ENCODE data around the gene HDC.

The HDC gene, protein sequence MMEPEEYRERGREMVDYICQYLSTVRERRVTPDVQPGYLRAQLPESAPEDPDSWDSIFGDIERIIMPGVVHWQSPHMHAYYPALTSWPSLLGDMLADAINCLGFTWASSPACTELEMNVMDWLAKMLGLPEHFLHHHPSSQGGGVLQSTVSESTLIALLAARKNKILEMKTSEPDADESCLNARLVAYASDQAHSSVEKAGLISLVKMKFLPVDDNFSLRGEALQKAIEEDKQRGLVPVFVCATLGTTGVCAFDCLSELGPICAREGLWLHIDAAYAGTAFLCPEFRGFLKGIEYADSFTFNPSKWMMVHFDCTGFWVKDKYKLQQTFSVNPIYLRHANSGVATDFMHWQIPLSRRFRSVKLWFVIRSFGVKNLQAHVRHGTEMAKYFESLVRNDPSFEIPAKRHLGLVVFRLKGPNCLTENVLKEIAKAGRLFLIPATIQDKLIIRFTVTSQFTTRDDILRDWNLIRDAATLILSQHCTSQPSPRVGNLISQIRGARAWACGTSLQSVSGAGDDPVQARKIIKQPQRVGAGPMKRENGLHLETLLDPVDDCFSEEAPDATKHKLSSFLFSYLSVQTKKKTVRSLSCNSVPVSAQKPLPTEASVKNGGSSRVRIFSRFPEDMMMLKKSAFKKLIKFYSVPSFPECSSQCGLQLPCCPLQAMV

DNA sequence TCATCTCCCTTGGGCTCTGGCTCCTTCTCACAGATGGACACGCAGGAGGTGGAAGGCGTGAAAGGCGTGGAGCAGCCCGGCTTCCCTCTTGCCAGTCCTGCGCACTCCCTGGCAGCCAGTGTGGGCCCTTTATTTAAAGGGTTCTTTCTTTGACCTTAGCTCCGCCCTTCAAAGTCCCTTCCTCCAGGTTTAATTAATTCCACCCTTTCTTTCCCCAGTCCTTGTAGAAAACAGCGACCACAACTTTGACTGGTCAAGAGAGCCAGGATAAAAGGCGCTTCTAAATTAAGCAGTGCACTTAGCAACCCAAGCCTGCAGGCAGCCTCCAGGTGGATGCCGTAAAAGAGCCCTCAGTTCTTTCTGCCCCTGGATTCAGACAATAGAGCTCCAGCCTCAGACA, at the start of gene HDC:
Gene HDC, minus strand, starts transcription at position 107 of the 400 bp plus-strand sequence. Its CDS starts 103 bp downstream, at position 4.
- no peak for DNase-seq

- no peak for DNase-seq
Observed at GRCh38 chr15:50312636-50313035, 47.1 kb upstream of the HDC start.

DNA sequence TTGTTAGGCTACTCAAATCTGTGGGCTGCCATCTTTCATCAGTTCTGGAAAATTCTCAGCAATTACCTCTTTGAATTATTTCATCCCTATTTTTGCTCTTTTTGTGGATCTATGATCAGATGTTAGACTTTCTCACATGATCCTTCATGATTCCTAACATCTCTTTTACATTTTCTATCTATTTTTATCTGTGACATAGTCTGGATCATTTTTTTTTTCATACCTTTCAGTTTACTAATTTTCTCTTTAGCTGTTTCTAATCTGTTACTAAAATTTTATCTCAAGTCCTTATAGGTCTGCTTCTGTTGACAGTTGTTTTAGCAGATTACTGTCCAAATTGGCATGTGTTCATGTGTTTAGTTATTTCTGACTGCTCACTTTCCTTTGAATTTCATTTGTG, 42.3 kb upstream of the HDC start:
- DNase-seq: no peak

DNA sequence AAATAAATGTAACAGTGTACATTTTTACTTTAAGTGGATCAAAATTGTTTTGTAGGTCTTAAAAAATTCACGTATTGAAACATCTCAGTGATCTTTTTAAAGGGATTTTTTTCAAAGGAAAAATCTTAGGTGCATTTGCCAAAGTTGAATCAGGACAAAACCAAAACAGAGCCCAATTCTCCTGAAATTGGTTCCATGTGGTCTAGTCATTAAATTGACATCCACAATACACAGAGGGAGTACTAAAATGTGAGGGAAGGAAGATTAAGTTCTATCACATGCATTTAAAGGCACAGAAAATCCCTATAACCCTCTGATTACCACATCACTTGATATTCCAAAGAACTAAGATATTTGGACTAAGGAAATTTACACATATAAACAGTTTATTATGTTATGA, 39.3 kb upstream of the HDC start:
- DNase-seq: no peak

- DNase-seq: no peak
Observed at GRCh38 chr15:50302581-50302980, 37.1 kb upstream of the HDC start.

DNA sequence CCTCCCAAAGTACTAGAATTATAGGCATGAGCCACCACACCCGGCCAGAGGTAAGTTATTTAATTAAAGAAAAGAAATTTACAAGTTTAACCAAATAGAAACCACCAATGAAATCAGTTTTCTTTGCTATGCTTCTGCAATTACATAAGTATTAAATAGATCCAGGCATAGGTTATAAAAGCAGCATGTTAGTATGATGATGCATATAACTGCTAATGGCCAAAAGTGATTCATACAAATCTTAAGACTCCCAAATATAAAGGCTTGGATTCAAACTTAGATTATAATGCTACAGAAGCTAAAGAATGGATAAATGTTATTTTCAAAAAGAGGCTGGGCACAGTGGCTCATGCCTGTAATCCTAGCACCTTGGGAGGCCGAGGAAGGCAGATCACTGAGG, 32.8 kb upstream of the HDC start:
- DNase-seq: no peak

- DNase-seq: no peak
Observed at GRCh38 chr15:50295966-50296365, 30.4 kb upstream of the HDC start.

DNA sequence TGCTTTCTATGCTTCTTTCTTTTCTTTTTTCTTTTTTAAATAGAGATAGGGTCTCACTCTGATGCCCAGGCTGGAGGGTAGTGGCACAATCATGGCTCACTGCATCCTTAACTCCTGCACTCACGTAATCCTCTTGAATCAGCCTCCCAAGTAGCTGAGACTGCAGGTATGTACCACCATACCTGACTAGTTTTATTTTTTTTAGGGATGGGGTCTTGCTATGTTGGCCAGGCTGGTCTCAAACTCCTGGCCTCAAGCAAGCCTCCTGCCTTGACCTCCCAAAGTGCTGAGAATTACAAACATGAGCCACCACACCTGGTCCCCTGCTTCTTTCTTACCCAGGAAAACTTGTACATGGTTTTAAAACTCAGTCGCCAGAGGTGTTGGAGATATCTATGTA, 24.2 kb upstream of the HDC start:
- DNase-seq: no peak

DNA sequence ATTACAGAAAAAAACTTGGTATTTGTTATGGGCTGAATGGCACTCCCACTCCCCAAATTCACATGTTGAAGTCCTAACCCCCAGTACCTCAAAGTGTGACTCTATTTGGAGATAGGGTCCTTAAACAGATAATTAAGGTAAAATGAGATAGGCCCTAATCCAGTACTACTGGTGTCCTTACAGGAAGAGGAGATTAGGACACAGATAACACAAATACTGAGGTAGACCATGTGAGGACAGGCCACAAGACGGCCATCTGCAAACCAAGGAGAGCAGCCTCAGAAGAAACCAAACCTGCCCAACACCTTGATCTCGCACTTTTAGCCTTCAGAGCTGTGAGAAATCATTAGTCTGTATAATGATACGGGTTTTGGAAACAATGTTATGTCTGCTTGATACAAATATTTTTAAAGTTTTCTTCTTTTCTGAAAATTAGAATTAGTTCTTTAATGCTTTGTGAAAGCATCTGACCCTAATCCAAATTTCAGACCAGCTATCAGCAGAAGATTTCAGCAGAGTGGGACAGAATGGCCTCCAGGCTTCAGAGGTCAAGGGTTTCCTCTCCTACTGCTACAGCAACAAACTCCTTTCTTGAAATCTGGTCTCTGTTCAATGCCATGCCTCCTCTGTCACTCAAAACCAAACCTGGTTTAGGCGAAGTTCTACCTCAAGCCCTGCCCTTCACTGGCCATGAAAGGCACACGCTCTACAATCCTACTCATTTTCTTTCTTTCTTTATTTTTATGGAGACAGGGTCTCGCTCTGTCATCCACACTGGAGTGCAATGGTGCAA, 22.0 kb upstream of the HDC start:
- DNase-seq: no peak

DNA sequence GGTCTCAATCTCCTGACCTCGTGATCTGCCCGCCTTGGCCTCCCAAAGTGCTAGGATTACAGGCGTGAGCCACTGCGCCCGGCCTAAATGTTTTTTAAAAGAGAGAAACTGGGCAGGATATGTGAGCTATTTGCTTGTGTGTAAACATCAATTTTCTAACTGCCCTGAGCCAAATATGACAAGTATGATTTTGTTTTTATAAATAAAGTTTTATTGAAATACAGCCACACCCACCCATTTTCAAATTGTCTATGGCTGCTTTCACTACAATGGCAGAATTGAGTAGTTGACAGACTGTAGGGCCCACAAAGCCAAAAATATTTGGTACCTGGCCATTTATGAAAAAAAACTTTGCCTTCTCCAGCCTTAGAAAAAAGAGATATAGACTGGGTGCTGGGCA, 15.9 kb upstream of the HDC start:
- no peak for DNase-seq

DNA sequence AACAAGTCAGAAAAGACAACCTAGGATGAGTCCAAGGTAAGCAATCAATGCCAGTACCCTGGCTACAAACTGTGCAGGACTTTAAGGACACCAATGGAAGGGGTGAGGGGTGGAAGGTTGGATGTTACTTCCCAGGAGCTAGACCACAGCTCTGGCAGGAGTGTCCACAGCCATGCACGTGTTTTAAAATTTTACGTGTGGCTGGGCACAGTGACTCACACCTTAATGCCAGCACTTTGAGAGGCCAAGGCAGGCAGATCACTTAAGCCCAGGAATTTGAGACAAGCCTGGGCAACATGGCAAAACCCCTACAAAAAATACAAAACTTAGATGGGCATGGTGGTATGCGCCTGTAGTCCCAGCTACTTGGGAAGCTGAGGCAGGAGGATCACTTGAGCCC, 14.7 kb upstream of the HDC start:
- no peak for DNase-seq

- no peak for DNase-seq
Observed at GRCh38 chr15:50278496-50278895, 13.0 kb upstream of the HDC start.

- no peak for DNase-seq
Observed at GRCh38 chr15:50277370-50277769, 11.8 kb upstream of the HDC start.

- no peak for DNase-seq
Observed at GRCh38 chr15:50275908-50276307, 10.4 kb upstream of the HDC start.

DNA sequence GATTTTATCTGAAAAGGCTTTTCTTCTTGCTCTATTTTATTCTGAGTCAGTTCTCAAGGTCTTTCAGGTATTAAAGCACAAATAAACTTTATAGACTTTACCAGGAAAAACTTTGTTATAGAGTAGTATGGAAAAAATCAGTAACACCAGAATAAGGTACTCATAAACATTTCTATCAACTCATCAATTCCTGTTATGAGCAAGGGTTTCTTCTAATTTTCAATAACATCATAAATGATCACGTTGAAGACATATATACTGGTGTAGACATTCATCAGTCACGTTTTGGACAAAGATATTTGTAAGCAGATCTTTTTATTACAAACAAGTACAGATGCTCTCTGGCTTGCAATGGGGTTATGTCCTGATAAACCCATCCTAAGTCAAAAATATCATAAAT, 9.6 kb upstream of the HDC start:
- no peak for DNase-seq

- DNase-seq: no peak
Observed at GRCh38 chr15:50267577-50267976, 2.1 kb upstream of the HDC start.

DNA sequence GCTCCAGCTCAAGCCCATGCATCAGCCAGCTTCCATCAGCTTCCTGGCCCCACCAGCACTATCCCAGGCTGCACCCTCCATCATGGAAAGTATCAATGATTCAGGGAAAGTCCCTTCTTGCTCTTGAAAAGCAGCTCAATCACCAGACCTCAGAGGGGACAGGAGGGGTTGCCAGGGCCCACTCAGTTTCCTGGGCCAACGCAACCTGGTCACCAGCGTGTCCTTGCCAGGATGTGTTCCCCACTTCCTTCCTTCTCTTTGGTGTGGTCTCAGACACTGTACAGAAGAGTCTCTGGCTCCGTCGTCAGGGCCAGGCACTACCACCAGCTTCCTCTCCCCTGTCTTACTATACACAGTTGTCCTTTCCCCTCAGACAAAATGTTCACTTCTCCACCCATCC, 3.0 kb downstream of the HDC start:
- DNase-seq: no peak

- DNase-seq: no peak
Observed at GRCh38 chr15:50261981-50262380, 3.5 kb downstream of the HDC start.

- no peak for DNase-seq
Observed at GRCh38 chr15:50260969-50261496, 4.5 kb downstream of the HDC start.

DNA sequence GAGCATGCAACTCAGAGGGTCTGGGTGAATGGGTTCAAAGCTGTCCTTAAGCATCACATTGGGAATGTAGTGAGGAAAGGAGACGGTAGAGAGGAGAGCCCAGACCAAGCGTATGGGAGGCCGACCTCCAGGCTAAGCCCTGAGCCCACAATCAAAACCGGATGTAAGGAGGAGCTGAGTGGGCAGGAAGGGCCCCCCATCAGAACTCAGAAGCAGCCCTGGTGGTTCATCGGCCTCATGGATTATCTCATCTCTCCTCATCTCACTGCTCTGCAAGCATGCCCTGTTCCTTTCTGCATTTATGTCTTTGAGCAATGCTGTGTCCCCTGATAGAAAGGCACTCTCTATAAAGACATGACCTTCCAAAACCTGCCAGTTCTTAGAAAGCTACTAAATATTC, 6.2 kb downstream of the HDC start:
- no peak for DNase-seq

- DNase-seq: no peak
Observed at GRCh38 chr15:50257924-50258323, 7.6 kb downstream of the HDC start.

GRCh38 chr15:50257332-50257731, 8.2 kb downstream of the HDC start:
- no peak for DNase-seq

DNA sequence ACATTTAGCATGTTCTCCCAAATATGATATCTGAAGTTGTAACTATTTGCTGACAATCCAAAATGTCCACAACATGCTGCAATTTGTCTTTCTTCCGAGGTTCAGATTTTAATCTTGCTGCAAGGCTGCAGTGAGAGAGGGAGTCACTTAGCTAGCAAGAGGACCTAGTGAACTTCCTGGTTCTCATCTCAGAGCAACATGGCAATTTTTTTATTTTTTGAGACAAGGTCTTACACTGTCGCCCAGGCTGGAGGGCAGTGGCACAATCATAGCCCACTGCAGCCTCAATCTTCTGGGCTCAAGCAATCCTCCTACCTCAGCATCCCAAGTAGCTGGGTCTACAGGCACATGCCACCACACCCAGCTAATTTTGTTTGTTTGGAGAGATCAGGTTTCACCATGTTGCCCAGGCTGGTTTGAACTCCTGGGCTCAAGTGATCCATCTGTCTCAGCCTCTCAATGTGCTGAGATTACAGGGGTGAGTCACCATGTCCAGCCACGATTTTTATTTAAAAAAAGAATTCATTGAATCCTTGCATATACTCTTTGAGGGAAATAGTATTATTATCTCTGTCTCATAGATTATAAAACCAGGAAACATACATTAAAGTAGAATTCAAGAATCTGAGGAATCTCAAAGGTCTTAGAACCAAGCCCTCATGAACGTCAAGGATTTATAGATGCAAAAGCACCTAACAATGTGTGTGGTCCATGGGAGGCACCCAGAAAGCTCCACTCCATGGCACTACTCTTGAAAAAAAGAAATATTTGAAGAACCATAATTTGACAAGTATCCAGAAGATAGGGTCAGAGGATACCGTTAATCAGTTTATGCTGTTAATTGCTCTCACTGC, 9.1 kb downstream of the HDC start:
- no peak for DNase-seq
